HG03280 (cell line): ENCODE measurements around the gene IFT81.
"Not testable (repeated sequence)": the region's sequence is repeated elsewhere in the genome, so short reads cannot be mapped to it uniquely, and the experiment has no call there.

Source experiments
- ATAC-seq: cut with Tn5 transposase; IDR thresholded peaks from one replicate; pipeline ENCODE4 v1.9.1; 2021; ENCODE audit warnings: mild to moderate bottlenecking, moderate library complexity; ENCODE audit not compliant: unreplicated experiment

The IFT81 gene

GRCh38 chr12:110108309-110109036, 15.7 kb upstream of the IFT81 start:
- ATAC-seq, result no peak

- ATAC-seq, result no peak
Observed at GRCh38 chr12:110109037-110109836, 14.9 kb upstream of the IFT81 start.

GRCh38 chr12:110109837-110110535, 14.2 kb upstream of the IFT81 start:
- ATAC-seq, result no peak

- no peak for ATAC-seq
Observed at GRCh38 chr12:110111476-110112334, 12.5 kb upstream of the IFT81 start.

GRCh38 chr12:110112335-110112660, 11.9 kb upstream of the IFT81 start:
- ATAC-seq, result no peak

GRCh38 chr12:110114528-110114937, 9.6 kb upstream of the IFT81 start:
- no peak for ATAC-seq

- no peak for ATAC-seq
Observed at GRCh38 chr12:110115675-110116074, 8.5 kb upstream of the IFT81 start.

GRCh38 chr12:110116623-110117022, 7.5 kb upstream of the IFT81 start:
- ATAC-seq, result no peak

- ATAC-seq, result not testable (repeated sequence)
Observed at GRCh38 chr12:110117210-110117609, 6.9 kb upstream of the IFT81 start.

- no peak for ATAC-seq
Observed at GRCh38 chr12:110117956-110118685, 6.0 kb upstream of the IFT81 start.

GRCh38 chr12:110122929-110123328, 1.2 kb upstream of the IFT81 start:
- ATAC-seq, result no peak

- no peak for ATAC-seq
Observed at GRCh38 chr12:110123919-110124268, 263 bp upstream of the IFT81 start.

GRCh38 chr12:110126557-110126956, 2.4 kb downstream of the IFT81 start:
- no peak for ATAC-seq

- ATAC-seq, result no peak
Observed at GRCh38 chr12:110134691-110135411, 10.7 kb downstream of the IFT81 start.

GRCh38 chr12:110135806-110136205, 11.6 kb downstream of the IFT81 start:
- no peak for ATAC-seq

- ATAC-seq, result no peak
Observed at GRCh38 chr12:110137786-110138185, 13.6 kb downstream of the IFT81 start.

- no peak for ATAC-seq
Observed at GRCh38 chr12:110141389-110141788, 17.2 kb downstream of the IFT81 start.

- ATAC-seq, result no peak
Observed at GRCh38 chr12:110146986-110147385, 22.8 kb downstream of the IFT81 start.

GRCh38 chr12:110149086-110149660, 25.0 kb downstream of the IFT81 start:
- ATAC-seq, result no peak
